Activated CD8-positive, alpha-beta memory T cell treated with anti-CD3 and anti-CD28 coated beads, Interleukin-2, amount 10 ng/mL, durations not matched to agents 7 days and 5 days (primary cell): Measurements from ENCODE around the gene SPOP. TPM values are rescaled to one million over a fixed set of nuclear protein-coding genes. Genes with fewer than 3 reads are reported as not detected.

Experiments used
- ATAC-seq: fragments of 150-1000 bp; cut with Tn5 transposase; one replicate; pipeline ENCODE4 v1.10.0; 2021; ENCODE audit warnings: moderate library complexity
- CTCF ChIA-PET: fragments of 350-600 bp; sonication (Branson Sonifier 250); formaldehyde crosslinking; loops from one replicate; lab custom pipeline; 2021; ENCODE audit warnings: antibody characterized with exemption; lab: Charles Lee
- DNase-seq: peaks from one replicate; pipeline ENCODE4 v3.0.0-alpha.2; 2020
- H3K27ac Mint-ChIP-seq: one replicate; pipeline ENCODE4 v1.8.0; 2021; ENCODE audit warnings: mild to moderate bottlenecking, mixed read lengths
- H3K27me3 Mint-ChIP-seq: one replicate; pipeline ENCODE4 v1.8.0; 2021; ENCODE audit warnings: mixed read lengths
- H3K36me3 Mint-ChIP-seq: one replicate; pipeline ENCODE4 v1.8.0; 2021; ENCODE audit warnings: mild to moderate bottlenecking, mixed read lengths
- H3K4me1 Mint-ChIP-seq: one replicate; pipeline ENCODE4 v1.8.0; 2021; ENCODE audit warnings: mixed read lengths
- H3K4me3 Mint-ChIP-seq: one replicate; pipeline ENCODE4 v1.8.0; 2021; ENCODE audit warnings: mild to moderate bottlenecking, moderate library complexity, mixed read lengths
- H3K9me3 Mint-ChIP-seq: one replicate; pipeline ENCODE4 v1.8.0; 2022; ENCODE audit warnings: low read depth, mixed read lengths
- total RNA-seq, 2 experiments: library from RNA; stranded (reverse); gene quantifications; one replicate each; pipeline ENCODE4 v1.2.3, GENCODE V29; 2021

SPOP gene
- total RNA-seq, 2 experiments from 2014 or later, result 49.7 to 51.5 TPM

DNA sequence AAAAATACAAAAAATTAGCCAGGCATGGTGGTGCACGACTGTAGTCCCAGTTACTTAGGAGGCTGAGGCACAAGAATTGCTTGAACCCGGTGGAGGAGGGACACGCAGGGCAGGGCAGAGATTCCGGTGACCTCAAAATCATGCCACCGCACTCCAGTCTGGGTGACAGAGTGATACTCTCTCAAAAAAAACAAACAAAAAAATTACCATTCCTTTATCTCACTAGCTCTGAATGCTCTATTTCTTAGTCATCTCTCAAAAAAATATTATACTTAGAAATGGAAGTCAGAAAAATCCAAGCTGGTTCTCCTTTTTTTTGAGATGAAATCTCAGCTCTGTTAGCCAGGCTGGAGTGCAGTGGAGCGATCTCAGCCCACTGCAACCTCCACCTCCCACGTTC is 40.8 kb downstream of the SPOP start:
- peaks cover 2% of the 10 kb centered on the region for H3K9me3 Mint-ChIP-seq
- peaks cover 15% of the 10 kb centered on the region for H3K36me3 Mint-ChIP-seq
- DNase-seq, result no peak
- H3K27ac Mint-ChIP-seq, result no peak overlapping the region
- ATAC-seq, result no peak
- no peak overlapping the region for H3K4me3 Mint-ChIP-seq
- H3K4me1 Mint-ChIP-seq, result no peaks in the 10 kb centered on the region
- no peaks in the 10 kb centered on the region for H3K27me3 Mint-ChIP-seq
- CTCF ChIA-PET, result interaction anchor here (1.2 kb wide), 1 partner anchor 59 kb away, joined by 3 read pairs; no protein-coding TSS in a partner anchor

GRCh38 chr17:49635121-49635520 is 42.8 kb downstream of the SPOP start:
- CTCF ChIA-PET, result interaction anchor here (0.7 to 2.0 kb wide), 4 partner anchors 16 to 65 kb away, joined by 3 to 6 read pairs (median 4); partner anchors contain the start of gene NXPH3
- DNase-seq, result no peak
- no peak for ATAC-seq
- no peak overlapping the region for H3K27ac Mint-ChIP-seq
- no peaks in the 10 kb centered on the region for H3K27me3 Mint-ChIP-seq
- peaks cover 8% of the 10 kb centered on the region for H3K4me1 Mint-ChIP-seq
- H3K4me3 Mint-ChIP-seq, result no peak overlapping the region
- no peaks in the 10 kb centered on the region for H3K9me3 Mint-ChIP-seq
- peaks cover 14% of the 10 kb centered on the region for H3K36me3 Mint-ChIP-seq

DNA sequence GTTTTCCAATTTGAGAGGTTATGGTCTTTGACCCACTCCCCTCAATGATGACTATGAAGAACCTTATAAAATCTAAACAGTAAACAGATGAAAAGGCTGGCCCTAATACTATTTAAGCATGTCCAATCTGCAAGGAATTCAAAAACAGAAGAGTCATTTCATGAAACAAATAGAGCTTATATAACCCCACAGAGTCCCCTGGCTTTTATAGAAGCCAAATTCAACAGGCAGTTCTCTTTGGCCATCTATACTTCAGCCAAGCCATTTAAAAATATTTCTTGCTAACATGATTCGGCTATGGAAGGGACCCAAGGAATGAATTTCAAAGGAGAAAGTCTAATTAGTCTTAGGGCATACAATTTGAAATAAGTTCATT is 43.4 kb downstream of the SPOP start:
- H3K27ac Mint-ChIP-seq, result no peak overlapping the region

GRCh38 chr17:49633762-49634484 is 44.0 kb downstream of the SPOP start:
- H3K36me3 Mint-ChIP-seq, result peaks cover 12% of the 10 kb centered on the region
- no peak for ATAC-seq

More for the DNA sequence above, 43.4 kb downstream of the SPOP start:
- peaks cover 14% of the 10 kb centered on the region for H3K36me3 Mint-ChIP-seq
- H3K4me3 Mint-ChIP-seq, result no peak overlapping the region
- DNase-seq (no peak), ATAC-seq (no peak)
- H3K4me1 Mint-ChIP-seq, result peaks cover 8% of the 10 kb centered on the region
- CTCF ChIA-PET, result interaction anchor here (1.2 to 2.0 kb wide), 2 partner anchors 16 to 59 kb away, joined by 4 to 6 read pairs; partner anchors contain the start of gene NXPH3
- H3K27me3 Mint-ChIP-seq, result no peaks in the 10 kb centered on the region
- H3K9me3 Mint-ChIP-seq, result no peaks in the 10 kb centered on the region

DNA sequence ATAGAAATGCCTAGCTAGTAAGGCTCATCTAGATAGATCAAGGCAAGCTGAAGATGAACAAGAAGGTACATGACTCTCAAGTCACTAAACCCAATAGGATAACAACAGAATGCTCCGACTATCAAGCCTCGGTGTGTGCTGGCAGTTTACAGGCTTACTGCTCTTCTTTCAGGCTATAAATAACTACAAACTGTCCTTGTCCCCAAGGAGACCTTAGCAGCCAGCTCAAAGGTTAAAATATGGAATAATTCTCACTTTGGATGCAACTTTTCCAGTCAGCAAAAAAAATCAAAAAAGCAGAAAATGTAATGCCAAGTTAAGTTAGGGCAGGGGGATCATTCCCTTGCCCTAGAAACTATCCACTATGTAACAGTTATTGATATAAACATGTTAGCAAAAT is 44.6 kb downstream of the SPOP start:
- Mint-ChIP-seq H3K4me1 (peaks cover 10% of the 10 kb centered on the region), H3K4me3 (no peak overlapping the region), H3K27me3 (no peaks in the 10 kb centered on the region), H3K27ac (no peak overlapping the region), H3K9me3 (no peaks in the 10 kb centered on the region), H3K36me3 (peaks cover 6% of the 10 kb centered on the region)
- no peak for ATAC-seq
- DNase-seq, result no peak
- CTCF ChIA-PET, result interaction anchor here (1.6 to 2.0 kb wide), 2 partner anchors 15 to 75 kb away, joined by 3 to 6 read pairs; partner anchors contain the start of gene SLC35B1

More at GRCh38 chr17:49633762-49634484, 44.0 kb downstream of the SPOP start:
- no peaks in the 10 kb centered on the region for H3K27me3 Mint-ChIP-seq
- CTCF ChIA-PET, result interaction anchor here (1.2 to 2.0 kb wide), 2 partner anchors 15 to 58 kb away, joined by 4 to 6 read pairs; partner anchors contain the start of gene NXPH3
- no peak overlapping the region for H3K27ac Mint-ChIP-seq
- no peaks in the 10 kb centered on the region for H3K9me3 Mint-ChIP-seq
- H3K4me3 Mint-ChIP-seq, result no peak overlapping the region
- DNase-seq, result no peak
- peaks cover 8% of the 10 kb centered on the region for H3K4me1 Mint-ChIP-seq

- H3K4me1 Mint-ChIP-seq, result peaks cover 12% of the 10 kb centered on the region
- no peak for DNase-seq
- peaks cover 4% of the 10 kb centered on the region for H3K36me3 Mint-ChIP-seq
- no peak overlapping the region for H3K4me3 Mint-ChIP-seq
- CTCF ChIA-PET, result interaction anchor here (0.8 to 1.6 kb wide), 7 partner anchors 10 to 366 kb away, joined by 3 to 4 read pairs (median 3); partner anchors contain the start of gene SLC35B1
- no peaks in the 10 kb centered on the region for H3K27me3 Mint-ChIP-seq
- ATAC-seq, result no peak
- no peak overlapping the region for H3K27ac Mint-ChIP-seq
- no peaks in the 10 kb centered on the region for H3K9me3 Mint-ChIP-seq
These were observed 45.7 kb downstream of the SPOP start for GRCh38 chr17:49632201-49632600.

GRCh38 chr17:49631496-49631895 is 46.4 kb downstream of the SPOP start:
- peaks cover 12% of the 10 kb centered on the region for H3K4me1 Mint-ChIP-seq
- H3K36me3 Mint-ChIP-seq, result peaks cover 5% of the 10 kb centered on the region
- H3K4me3 Mint-ChIP-seq, result no peak overlapping the region
- no peak for ATAC-seq
- no peak for DNase-seq
- no peaks in the 10 kb centered on the region for H3K27me3 Mint-ChIP-seq
- H3K9me3 Mint-ChIP-seq, result no peaks in the 10 kb centered on the region
- CTCF ChIA-PET, result interaction anchor here (0.8 to 1.5 kb wide), 3 partner anchors 29 to 367 kb away, joined by 3 read pairs; no protein-coding TSS in a partner anchor
- peak overlapping the region; percentile 21 for H3K27ac Mint-ChIP-seq

GRCh38 chr17:49630113-49630900 is 47.6 kb downstream of the SPOP start:
- DNase-seq (no peak), ATAC-seq (no peak)
- H3K27ac Mint-ChIP-seq, result no peak overlapping the region
- CTCF ChIA-PET, result interaction anchor here (1.5 kb wide), 1 partner anchor 63 kb away, joined by 3 read pairs; no protein-coding TSS in a partner anchor
- no peaks in the 10 kb centered on the region for H3K27me3 Mint-ChIP-seq
- H3K4me1 Mint-ChIP-seq, result peaks cover 12% of the 10 kb centered on the region
- H3K4me3 Mint-ChIP-seq, result no peak overlapping the region
- no peaks in the 10 kb centered on the region for H3K9me3 Mint-ChIP-seq
- peaks cover 5% of the 10 kb centered on the region for H3K36me3 Mint-ChIP-seq

- Mint-ChIP-seq H3K27ac (no peak overlapping the region), H3K4me3 (no peak overlapping the region), H3K36me3 (peaks cover 5% of the 10 kb centered on the region), H3K9me3 (no peaks in the 10 kb centered on the region), H3K4me1 (peaks cover 12% of the 10 kb centered on the region), H3K27me3 (no peaks in the 10 kb centered on the region)
- DNase-seq (no peak), ATAC-seq (no peak)
- CTCF ChIA-PET, result no interaction called here
These were observed 48.5 kb downstream of the SPOP start for GRCh38 chr17:49629447-49629846.

DNA sequence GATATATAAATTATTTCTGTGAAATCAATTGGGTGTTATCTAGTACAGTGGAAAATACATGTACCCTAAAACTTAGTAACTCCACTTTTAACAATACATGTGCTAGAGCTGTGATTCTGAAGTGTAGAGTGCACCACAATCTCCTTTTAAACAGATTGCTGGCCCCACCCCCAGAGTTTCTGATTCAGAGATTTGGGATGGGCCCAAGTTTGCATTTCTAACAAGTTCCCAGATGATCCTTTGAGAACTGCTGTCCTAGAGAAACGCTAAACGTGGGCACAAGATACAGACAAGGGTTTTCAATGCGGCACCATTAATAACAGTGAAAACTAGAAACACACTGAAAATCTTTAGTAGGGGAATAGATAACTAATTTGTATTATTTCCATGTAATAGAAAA is 53.0 kb downstream of the SPOP start:
- Mint-ChIP-seq H3K36me3 (peaks cover 16% of the 10 kb centered on the region), H3K4me1 (peaks cover 17% of the 10 kb centered on the region), H3K27ac (no peak overlapping the region), H3K27me3 (no peaks in the 10 kb centered on the region), H3K9me3 (no peaks in the 10 kb centered on the region), H3K4me3 (no peak overlapping the region)
- CTCF ChIA-PET, result interaction anchor here (0.6 kb wide), 1 partner anchor 45 kb away, joined by 4 read pairs; no protein-coding TSS in a partner anchor
- ATAC-seq (no peak), DNase-seq (no peak)

GRCh38 chr17:49621946-49622529 is 55.9 kb downstream of the SPOP start:
- Mint-ChIP-seq H3K27ac (no peak overlapping the region), H3K27me3 (no peaks in the 10 kb centered on the region), H3K4me1 (peaks cover 28% of the 10 kb centered on the region), H3K36me3 (peaks cover 28% of the 10 kb centered on the region), H3K9me3 (no peaks in the 10 kb centered on the region), H3K4me3 (no peak overlapping the region)
- ATAC-seq (no peak), DNase-seq (no peak)
- CTCF ChIA-PET, result interaction anchor here (1.2 to 1.3 kb wide), 2 partner anchors 10 to 54 kb away, joined by 3 read pairs; no protein-coding TSS in a partner anchor

GRCh38 chr17:49621420-49621819 is 56.5 kb downstream of the SPOP start:
- Mint-ChIP-seq H3K4me1 (peaks cover 28% of the 10 kb centered on the region), H3K9me3 (no peaks in the 10 kb centered on the region), H3K27me3 (no peaks in the 10 kb centered on the region), H3K27ac (no peak overlapping the region), H3K36me3 (peaks cover 27% of the 10 kb centered on the region), H3K4me3 (no peak overlapping the region)
- DNase-seq (no peak), ATAC-seq (no peak)
- CTCF ChIA-PET, result interaction anchor here (1.2 kb wide), 1 partner anchor 54 kb away, joined by 3 read pairs; no protein-coding TSS in a partner anchor
